IMR-90 (cell line): ENCODE data around the gene NT5C. TPM values are rescaled to one million over a fixed set of nuclear protein-coding genes. Genes with fewer than 3 reads are reported as not detected.
A peak's percentile ranks its signal among the peaks of the same experiment; 100 is the strongest.

Experiments
- ATAC-seq: fragments of 200-7000 bp; cut with Tn5 transposase; 2 replicates; pipeline ENCODE4 v1.9.1; 2020; ENCODE audit warnings: low read depth, mild to moderate bottlenecking, moderate library complexity
- BruUV-seq: library from RNA; stranded (reverse); fragments of 400-500 nt; replicated peaks from 2 replicates; lab custom pipeline; 2021; lab: Mats Ljungman, UMichigan
- CTCF ChIA-PET: fragments of 300-600 bp; formaldehyde crosslinking; extraction: SDS; loops from one replicate; lab custom pipeline; 2021; ENCODE audit warnings: antibody characterized with exemption; lab: Yijun Ruan, JAX
- POLR2A ChIA-PET: fragments of 300-600 bp; sonication (Branson Sonifier 250); formaldehyde crosslinking; loops from one replicate; lab custom pipeline; 2022; ENCODE audit warnings: antibody characterized with exemption; ENCODE audit not compliant: unreplicated experiment; lab: Charles Lee
- DNase-seq: peaks from one replicate; pipeline ENCODE4 v3.0.0; 2013
- H2AFZ ChIP-seq: replicated peaks from 2 replicates; pipeline ENCODE3; 2013; ENCODE audit warnings: low read length, mild to moderate bottlenecking; ENCODE audit not compliant: poor library complexity
- H2AK5ac ChIP-seq: 2 replicates; pipeline ENCODE4 v1.6.1; 2013; ENCODE audit warnings: low read depth, low read length, inconsistent platforms
- H2AK9ac ChIP-seq: replicated peaks from 2 replicates; pipeline ENCODE3; 2013; ENCODE audit warnings: mild to moderate bottlenecking, low read depth, low read length, moderate library complexity; ENCODE audit not compliant: poor library complexity
- H2BK120ac ChIP-seq: 2 replicates; pipeline ENCODE4 v1.6.1; 2013; ENCODE audit warnings: low read depth, low read length, inconsistent platforms
- H2BK15ac ChIP-seq: 3 replicates; pipeline ENCODE4 v1.6.1; 2013; ENCODE audit warnings: low read depth, low read length, inconsistent platforms
- H2BK20ac ChIP-seq: 2 replicates; pipeline ENCODE4 v1.6.1; 2013; ENCODE audit warnings: low read depth, mild to moderate bottlenecking, inconsistent platforms, low read length, moderate library complexity
- H2BK5ac ChIP-seq: 2 replicates; pipeline ENCODE4 v1.6.1; 2013; ENCODE audit warnings: mild to moderate bottlenecking, low read depth, low read length, inconsistent platforms; ENCODE audit not compliant: poor library complexity, severe bottlenecking
- H3K14ac ChIP-seq: replicated peaks from 2 replicates; pipeline ENCODE4 v1.6.1; 2013; ENCODE audit warnings: low read depth, low read length, inconsistent platforms
- H3K18ac ChIP-seq: 2 replicates; pipeline ENCODE4 v1.6.1; 2013; ENCODE audit warnings: low read depth, low read length, control low read depth
- H3K23ac ChIP-seq: 2 replicates; pipeline ENCODE4 v1.6.1; 2013; ENCODE audit warnings: low read depth, low read length, inconsistent platforms
- H3K27ac ChIP-seq: 2 replicates; pipeline ENCODE4 v1.5.1; 2013; ENCODE audit warnings: mild to moderate bottlenecking, control low read depth, low read length; ENCODE audit not compliant: insufficient read depth
- H3K27me3 ChIP-seq: 2 replicates; pipeline ENCODE4 v1.6.1; 2013; ENCODE audit warnings: low read length; ENCODE audit not compliant: control insufficient read depth, insufficient read depth
- H3K36me3 ChIP-seq: 2 replicates; pipeline ENCODE4 v1.6.1; 2013; ENCODE audit warnings: low read length, mixed read lengths; ENCODE audit not compliant: control insufficient read depth, insufficient read depth
- H3K4ac ChIP-seq: 2 replicates; pipeline ENCODE4 v1.6.1; 2013; ENCODE audit warnings: low read depth, low read length, inconsistent platforms
- H3K4me1 ChIP-seq: 2 replicates; pipeline ENCODE4 v1.6.1; 2013; ENCODE audit warnings: low read length, mixed read lengths; ENCODE audit not compliant: control insufficient read depth, insufficient read depth
- H3K4me2 ChIP-seq: 2 replicates; pipeline ENCODE4 v1.6.1; 2013; ENCODE audit warnings: low read depth, mild to moderate bottlenecking, control low read depth, low read length, moderate library complexity
- H3K4me3 ChIP-seq: 2 replicates; pipeline ENCODE4 v1.5.1; 2013; ENCODE audit warnings: low read depth, mild to moderate bottlenecking, control low read depth, low read length, moderate library complexity; ENCODE audit not compliant: insufficient read depth
- H3K56ac ChIP-seq: 2 replicates; pipeline ENCODE4 v1.6.1; 2013; ENCODE audit warnings: low read length, inconsistent platforms; ENCODE audit not compliant: insufficient read depth; ENCODE audit errors: extremely low read depth
- H3K79me1 ChIP-seq, 2 experiments: 2 replicates each; pipeline ENCODE4 v1.6.1; 2013; ENCODE audit warnings: low read length in 2 of 2, inconsistent platforms in 1 of 2, low read depth in 1 of 2
- H3K9ac ChIP-seq: 2 replicates; pipeline ENCODE4 v1.6.1; 2013; ENCODE audit warnings: low read depth, low read length, control low read depth
- H3K9me1 ChIP-seq: 2 replicates; pipeline ENCODE4 v1.6.1; 2013; ENCODE audit warnings: low read length, inconsistent platforms; ENCODE audit not compliant: insufficient read depth
- H3K9me3 ChIP-seq: 2 replicates; pipeline ENCODE4 v1.6.1; 2013; ENCODE audit warnings: low read length; ENCODE audit not compliant: control insufficient read depth, insufficient read depth
- H4K20me1 ChIP-seq: 2 replicates; pipeline ENCODE4 v1.6.1; 2013; ENCODE audit warnings: low read length, inconsistent platforms; ENCODE audit not compliant: insufficient read depth
- H4K5ac ChIP-seq: 2 replicates; pipeline ENCODE4 v1.6.1; 2013; ENCODE audit warnings: mild to moderate bottlenecking, low read depth, low read length, control low read depth
- H4K8ac ChIP-seq, 2 experiments: 2 replicates each; pipeline ENCODE4 v1.6.1; 2013; ENCODE audit warnings: low read depth in 2 of 2, low read length in 2 of 2, control low read depth in 1 of 2, inconsistent platforms in 1 of 2
- H4K91ac ChIP-seq: 2 replicates; pipeline ENCODE4 v1.6.1; 2013; ENCODE audit warnings: low read depth, low read length, inconsistent platforms; ENCODE audit not compliant: insufficient read depth
- BHLHE40 ChIP-seq: fragments of 150-350 bp; IDR thresholded peaks from 2 replicates; pipeline ENCODE4 v1.6.1; 2016; ENCODE audit warnings: mild to moderate bottlenecking, low read depth, low read length
- FOS ChIP-seq: fragments of 150-350 bp; IDR thresholded peaks from 2 replicates; pipeline ENCODE4 v1.6.1; 2016; ENCODE audit warnings: low read depth, low read length
- MAFK ChIP-seq: IDR thresholded peaks from 2 replicates; pipeline ENCODE4 v1.6.1; 2012; ENCODE audit warnings: low read depth, low read length, improper control_type of control experiment
- MAZ ChIP-seq: IDR thresholded peaks from 2 replicates; pipeline ENCODE4 v1.6.1; 2012; ENCODE audit warnings: low read depth, mild to moderate bottlenecking, low read length, improper control_type of control experiment, moderate library complexity, borderline replicate concordance
- MXI1 ChIP-seq: IDR thresholded peaks from 2 replicates; pipeline ENCODE4 v1.6.1; 2012; ENCODE audit warnings: low read depth, mild to moderate bottlenecking, low read length, moderate library complexity, borderline replicate concordance
- NFE2L2 ChIP-seq: fragments of 150-350 bp; IDR thresholded peaks from 2 replicates; pipeline ENCODE4 v1.6.1; 2016; ENCODE audit warnings: low read depth, mild to moderate bottlenecking, low read length
- POLR2A ChIP-seq: IDR thresholded peaks from 2 replicates; pipeline ENCODE4 v1.6.1; 2012; ENCODE audit warnings: mild to moderate bottlenecking, low read depth, low read length
- RAD21 ChIP-seq: IDR thresholded peaks from 2 replicates; pipeline ENCODE4 v1.6.1; 2012; ENCODE audit warnings: low read length, improper control_type of control experiment
- RCOR1 ChIP-seq: IDR thresholded peaks from 2 replicates; pipeline ENCODE4 v1.6.1; 2012; ENCODE audit warnings: mild to moderate bottlenecking, low read length, improper control_type of control experiment; ENCODE audit not compliant: insufficient replicate concordance
- SMC3 ChIP-seq: fragments of 150-350 bp; IDR thresholded peaks from 2 replicates; pipeline ENCODE4 v1.6.1; 2016; ENCODE audit warnings: low read depth, mild to moderate bottlenecking, antibody characterized with exemption, low read length, moderate library complexity
- WGBS, 2 experiments: methylation state at CpG; one replicate each; pipeline versions ENCODE4 v1.1.5 to v1.1.7; 2013; ENCODE audit warnings: missing lambda C conversion rate in 2 of 2; ENCODE audit not compliant: insufficient read length in 1 of 2; ENCODE audit errors: extremely low coverage in 2 of 2; 5-methylcytosine and 5-hydroxymethylcytosine counted together
- dilution Hi-C: fragments of 300-500 bp; cut with HindIII; formaldehyde crosslinking; loops from one replicate; pipeline ENCODE4 v1.14.3; 2018; ENCODE audit warnings: low sequenced_read_pairs; ENCODE audit not compliant: unreplicated experiment
- in situ Hi-C: fragments of 300-500 bp; cut with MboI; formaldehyde crosslinking; loops from 3 replicates; pipeline ENCODE4 v1.14.3; 2019; ENCODE audit warnings: low sequenced_read_pairs, inconsistent platforms, mixed read lengths
- intact Hi-C: fragments of 100-400 bp; cut with micrococcal nuclease; formaldehyde crosslinking; loops from 2 replicates; pipeline ENCODE4 v1.10.0; 2022
- polyA plus RNA-seq, 3 experiments: library from polyadenylated mRNA; depleted of rRNA; stranded (reverse); fragments of >200 nt; gene quantifications; 2 replicates each; pipeline ENCODE4 v1.2.3, GENCODE V29; 2012; ENCODE audit warnings: low replicate concordance in 1 of 3
- total RNA-seq: library from RNA; depleted of rRNA; stranded (reverse); fragments of >200 nt; gene quantifications from 2 replicates; pipeline ENCODE4 v1.2.3, GENCODE V29; 2012
- TF ChIP-seq, protein P1 (sequence below): fragments of 150-350 bp; IDR thresholded peaks from 2 replicates; pipeline ENCODE4 v1.6.1; 2016; ENCODE audit warnings: low read depth, mild to moderate bottlenecking, low read length, moderate library complexity, borderline replicate concordance
- TF ChIP-seq, protein P2 (sequence below): fragments of 150-350 bp; IDR thresholded peaks from 2 replicates; pipeline ENCODE4 v1.6.1; 2017; ENCODE audit warnings: mild to moderate bottlenecking, antibody characterized with exemption, low read length, low read depth

Gene NT5C
- total and polyA plus RNA-seq, 2 of the 4 experiments (the other 2 are of a cell fraction) = 24.0 to 44.6 TPM

DNA sequence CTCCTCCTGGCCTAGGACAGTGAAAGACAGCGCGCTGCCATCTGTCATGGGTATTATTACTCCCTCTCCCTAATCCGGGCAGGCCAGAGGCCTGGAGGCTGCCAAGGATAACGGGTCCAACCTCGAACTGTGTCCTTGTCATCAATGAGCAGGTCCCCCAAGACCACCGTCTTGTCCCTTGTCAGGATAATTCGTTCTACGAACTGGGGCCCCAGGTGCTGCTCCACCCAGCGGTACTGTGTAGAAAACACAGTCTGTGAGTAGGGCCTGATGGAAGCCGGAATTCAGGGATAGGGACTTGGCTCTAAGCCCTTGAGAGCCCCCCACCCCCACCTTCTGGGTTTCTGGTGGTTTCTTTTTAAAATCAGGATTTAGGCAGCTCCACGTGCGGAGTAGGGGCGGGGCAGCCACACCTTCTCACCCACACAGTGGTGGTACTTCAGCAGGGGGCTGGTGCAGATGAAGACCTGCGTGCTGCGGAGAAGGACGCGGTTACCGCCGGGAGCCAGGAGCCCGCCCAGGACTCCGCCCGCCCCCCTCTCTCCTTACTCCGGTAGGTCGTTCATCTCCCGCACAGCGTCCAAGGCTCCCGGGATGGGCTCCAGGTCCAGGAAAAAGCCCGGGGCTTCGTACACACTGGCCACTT is 787 bp downstream of the NT5C start (continued):
- no peak for TF ChIP-seq MAFK
- peak; percentile 61; the same call in 1 of the 2 replicates for TF ChIP-seq MXI1

DNA sequence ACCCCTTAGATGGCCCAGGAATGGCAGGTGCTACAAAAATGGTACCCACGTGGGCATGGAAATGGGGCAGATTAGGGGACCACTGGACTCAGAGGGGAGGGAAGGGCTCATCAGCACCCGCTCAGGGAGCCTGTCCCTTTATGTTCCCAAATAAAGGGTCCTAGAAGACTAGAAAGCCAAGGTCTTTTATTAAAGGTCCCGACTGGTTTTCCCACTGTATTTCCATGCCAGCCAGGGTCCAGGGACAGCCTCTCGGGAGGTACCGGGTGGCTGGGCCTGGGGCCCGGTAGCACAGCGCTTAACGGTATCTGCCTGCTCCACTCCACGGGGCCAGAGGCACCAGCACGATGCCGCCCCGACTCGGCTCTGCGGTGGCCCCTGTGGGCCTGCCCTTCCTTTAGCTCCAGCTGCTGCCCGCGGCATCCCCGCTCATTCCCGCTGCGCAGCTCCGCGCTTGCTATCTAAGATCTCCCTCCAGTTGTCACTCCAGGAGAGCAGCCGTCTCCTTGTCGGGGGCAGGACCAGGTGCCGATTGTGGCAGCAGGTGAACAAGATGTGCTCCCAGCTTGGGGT is 1.4 kb downstream of the NT5C start:
- no peak overlapping the region for H2BK120ac ChIP-seq
- no peak overlapping the region for H4K91ac ChIP-seq
- no peak overlapping the region for H3K27ac ChIP-seq
- no peaks in the 10 kb centered on the region; the same call in 1 of the 2 replicates for H3K4me1 ChIP-seq
- no peak overlapping the region; the same call in 1 of the 2 replicates for H3K9ac ChIP-seq
- H3K79me1 ChIP-seq = peaks cover 5 to 61% of the 10 kb centered on the region in 2 experiments
- dilution Hi-C loops = no loop called here
- H4K8ac ChIP-seq = no peak overlapping the region
- ChIA-PET POLR2A (no interaction called here), CTCF (interaction anchor here (1.1 kb wide), 1 partner anchor 15 kb away, joined by 3 read pairs; no protein-coding TSS in a partner anchor)
- H2BK5ac ChIP-seq = no peak overlapping the region
- intact Hi-C loops = no loop called here
- no peaks in the 10 kb centered on the region for H3K27me3 ChIP-seq
- no peak overlapping the region for H4K5ac ChIP-seq
- no peak for DNase-seq
- H2AK9ac ChIP-seq = peak overlapping the region; percentile 26
- in situ Hi-C loops = no loop called here
- no peak overlapping the region for H2BK20ac ChIP-seq
- H2BK15ac ChIP-seq = no peak overlapping the region
- H4K20me1 ChIP-seq = peaks cover 12% of the 10 kb centered on the region
- no peak overlapping the region for H3K14ac ChIP-seq
- H3K56ac ChIP-seq = no peak overlapping the region
- 90% methylated on average over 13 of the region's 24 CpGs; no CpG with 5 or more reads in 1 of the 2 experiments for WGBS, 2 experiments
- no peak overlapping the region for H3K4ac ChIP-seq
- H3K9me1 ChIP-seq = peaks cover 19% of the 10 kb centered on the region; the same call in 1 of the 2 replicates
- H3K36me3 ChIP-seq = peaks cover 15% of the 10 kb centered on the region
- no peak overlapping the region; the same call in 1 of the 2 replicates for H3K4me2 ChIP-seq
- peak overlapping the region; percentile 95 for H2AFZ ChIP-seq
- no peak for ATAC-seq
- no peaks in the 10 kb centered on the region for H3K9me3 ChIP-seq
- BruUV-seq = TSS peak; percentile 33
- H3K23ac ChIP-seq = 0 out of 2 replicates have a peak overlapping the region, but pooled peaks have one; percentile 78
- H3K18ac ChIP-seq = no peak overlapping the region
- H2AK5ac ChIP-seq = no peak overlapping the region; the same call in 1 of the 2 replicates
- H3K4me3 ChIP-seq = peak overlapping the region; percentile 91; the same call in 1 of the 2 replicates
- TF ChIP-seq MAZ = no peak
- no peak for TF ChIP-seq NFE2L2
- TF ChIP-seq, protein P1, sequence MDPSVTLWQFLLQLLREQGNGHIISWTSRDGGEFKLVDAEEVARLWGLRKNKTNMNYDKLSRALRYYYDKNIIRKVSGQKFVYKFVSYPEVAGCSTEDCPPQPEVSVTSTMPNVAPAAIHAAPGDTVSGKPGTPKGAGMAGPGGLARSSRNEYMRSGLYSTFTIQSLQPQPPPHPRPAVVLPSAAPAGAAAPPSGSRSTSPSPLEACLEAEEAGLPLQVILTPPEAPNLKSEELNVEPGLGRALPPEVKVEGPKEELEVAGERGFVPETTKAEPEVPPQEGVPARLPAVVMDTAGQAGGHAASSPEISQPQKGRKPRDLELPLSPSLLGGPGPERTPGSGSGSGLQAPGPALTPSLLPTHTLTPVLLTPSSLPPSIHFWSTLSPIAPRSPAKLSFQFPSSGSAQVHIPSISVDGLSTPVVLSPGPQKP = no peak
- TF ChIP-seq POLR2A = no peak
- TF ChIP-seq SMC3 = no peak
- no peak for TF ChIP-seq MAFK
- TF ChIP-seq RCOR1 = no peak
- no peak for TF ChIP-seq MXI1
- no peak for TF ChIP-seq FOS
- TF ChIP-seq RAD21 = no peak
- TF ChIP-seq, protein P2, sequence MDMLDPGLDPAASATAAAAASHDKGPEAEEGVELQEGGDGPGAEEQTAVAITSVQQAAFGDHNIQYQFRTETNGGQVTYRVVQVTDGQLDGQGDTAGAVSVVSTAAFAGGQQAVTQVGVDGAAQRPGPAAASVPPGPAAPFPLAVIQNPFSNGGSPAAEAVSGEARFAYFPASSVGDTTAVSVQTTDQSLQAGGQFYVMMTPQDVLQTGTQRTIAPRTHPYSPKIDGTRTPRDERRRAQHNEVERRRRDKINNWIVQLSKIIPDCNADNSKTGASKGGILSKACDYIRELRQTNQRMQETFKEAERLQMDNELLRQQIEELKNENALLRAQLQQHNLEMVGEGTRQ = no peak
- no peak for TF ChIP-seq BHLHE40
